SHP77 treated with DMSO at 0.1 percent for 48 hours (cell line): ENCODE data around the gene PARVA.

Experiments
- DNase-seq: peaks from one replicate; lab custom pipeline; 2025; lab: John Stamatoyannopoulos, UW

Gene PARVA

GRCh38 chr11:12556155-12556554 is 178.8 kb downstream of the PARVA start:
- no peak for DNase-seq

GRCh38 chr11:12556788-12557384 is 179.5 kb downstream of the PARVA start:
- DNase-seq, result no peak

- DNase-seq, result no peak
These were observed 181.6 kb downstream of the PARVA start for GRCh38 chr11:12559011-12559410.

- DNase-seq, result no peak
These were observed 183.0 kb downstream of the PARVA start for GRCh38 chr11:12560362-12560761.

- no peak for DNase-seq
These were observed 183.5 kb downstream of the PARVA start for GRCh38 chr11:12560861-12561260.

- DNase-seq, result no peak
These were observed 186.6 kb downstream of the PARVA start for GRCh38 chr11:12564012-12564411.

- DNase-seq, result no peak
These were observed 188.0 kb downstream of the PARVA start for GRCh38 chr11:12565406-12565805.

GRCh38 chr11:12567746-12568460 is 190.5 kb downstream of the PARVA start:
- DNase-seq, result no peak

GRCh38 chr11:12569499-12570425 is 192.4 kb downstream of the PARVA start:
- DNase-seq, result no peak

GRCh38 chr11:12573707-12574485 is 196.5 kb downstream of the PARVA start:
- DNase-seq, result no peak

- DNase-seq, result no peak
These were observed 200.6 kb downstream of the PARVA start for GRCh38 chr11:12577725-12578644.

GRCh38 chr11:12581416-12581815 is 204.0 kb downstream of the PARVA start:
- no peak for DNase-seq

GRCh38 chr11:12581923-12582322 is 204.6 kb downstream of the PARVA start:
- DNase-seq, result no peak
